ENCODE data around the gene CARD14.

The CARD14 gene

DNA sequence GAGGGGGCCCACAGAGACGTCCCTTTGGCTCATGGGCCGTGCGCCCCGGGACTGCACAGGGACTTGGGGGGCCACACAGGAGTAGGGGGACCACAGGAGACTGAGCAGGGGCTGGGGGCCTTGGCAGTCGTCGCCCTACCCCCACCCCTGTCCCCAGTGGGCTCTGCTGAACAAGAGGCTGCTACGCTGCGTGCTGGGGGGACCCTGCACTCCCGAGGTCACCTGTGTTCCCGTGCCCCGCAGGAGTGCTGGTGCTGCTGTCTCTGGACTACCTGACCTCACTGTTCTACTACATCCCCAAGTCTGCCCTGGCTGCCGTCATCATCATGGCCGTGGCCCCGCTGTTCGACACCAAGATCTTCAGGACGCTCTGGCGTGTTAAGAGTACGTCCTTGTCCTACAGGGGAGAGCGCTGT lies 76.4 kb downstream of the CARD14 start:
- no peak for DNase-seq (ENCODE audit: extremely low read depth, low read depth)
- TF ChIP-seq, protein P1, sequence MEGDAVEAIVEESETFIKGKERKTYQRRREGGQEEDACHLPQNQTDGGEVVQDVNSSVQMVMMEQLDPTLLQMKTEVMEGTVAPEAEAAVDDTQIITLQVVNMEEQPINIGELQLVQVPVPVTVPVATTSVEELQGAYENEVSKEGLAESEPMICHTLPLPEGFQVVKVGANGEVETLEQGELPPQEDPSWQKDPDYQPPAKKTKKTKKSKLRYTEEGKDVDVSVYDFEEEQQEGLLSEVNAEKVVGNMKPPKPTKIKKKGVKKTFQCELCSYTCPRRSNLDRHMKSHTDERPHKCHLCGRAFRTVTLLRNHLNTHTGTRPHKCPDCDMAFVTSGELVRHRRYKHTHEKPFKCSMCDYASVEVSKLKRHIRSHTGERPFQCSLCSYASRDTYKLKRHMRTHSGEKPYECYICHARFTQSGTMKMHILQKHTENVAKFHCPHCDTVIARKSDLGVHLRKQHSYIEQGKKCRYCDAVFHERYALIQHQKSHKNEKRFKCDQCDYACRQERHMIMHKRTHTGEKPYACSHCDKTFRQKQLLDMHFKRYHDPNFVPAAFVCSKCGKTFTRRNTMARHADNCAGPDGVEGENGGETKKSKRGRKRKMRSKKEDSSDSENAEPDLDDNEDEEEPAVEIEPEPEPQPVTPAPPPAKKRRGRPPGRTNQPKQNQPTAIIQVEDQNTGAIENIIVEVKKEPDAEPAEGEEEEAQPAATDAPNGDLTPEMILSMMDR (IDR thresholded peaks at IDR 0.05; ENCODE audit: low read depth, low read length): no peak

DNA sequence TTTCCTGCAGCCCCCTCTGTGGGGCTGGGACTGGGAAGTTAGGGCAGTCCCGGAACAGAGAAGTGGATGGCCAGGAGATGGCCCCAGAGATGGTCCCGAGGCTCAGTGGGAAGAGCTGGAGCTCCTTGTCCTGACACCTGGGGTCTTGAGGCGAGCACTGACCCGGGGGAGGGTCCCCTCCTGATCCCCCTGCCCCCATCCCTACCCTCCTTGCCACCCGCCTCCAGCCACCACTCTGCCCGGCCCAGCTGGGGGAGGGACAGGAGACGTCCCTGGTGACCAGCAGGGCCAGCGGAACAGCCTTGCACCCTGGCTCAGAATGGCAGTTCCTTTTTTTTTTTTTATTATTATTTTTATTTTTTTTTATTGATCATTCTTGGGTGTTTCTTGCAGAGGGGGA lies 76.9 kb downstream of the CARD14 start:
- DNase-seq (ENCODE audit: extremely low read depth, low read depth): no peak
- TF ChIP-seq, protein P1 (IDR thresholded peaks at IDR 0.05; ENCODE audit: low read depth, low read length): no peak

DNA sequence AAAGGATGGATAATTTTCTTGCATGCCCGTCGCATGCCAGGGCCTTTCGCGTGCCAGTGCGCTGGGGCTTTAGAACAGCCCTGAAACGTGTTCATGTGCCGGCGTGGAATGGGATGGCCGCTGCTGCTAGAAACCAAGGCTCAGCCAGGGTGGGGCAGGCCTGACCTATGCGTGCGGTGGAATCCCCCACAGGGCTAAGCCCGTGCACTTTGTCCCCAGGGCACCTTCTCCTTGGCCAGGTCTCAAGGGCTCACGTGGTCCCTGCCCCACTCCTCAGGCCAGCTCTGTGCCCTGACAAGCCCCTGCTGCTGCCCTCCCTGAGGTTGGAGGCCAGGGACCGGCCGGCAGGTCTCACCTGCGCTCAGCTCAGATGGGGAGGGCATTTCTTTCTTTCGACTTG lies 77.7 kb downstream of the CARD14 start:
- no peak for DNase-seq (ENCODE audit: extremely low read depth, low read depth)
- TF ChIP-seq, protein P1 (IDR thresholded peaks at IDR 0.05; ENCODE audit: low read depth, low read length): no peak

DNA sequence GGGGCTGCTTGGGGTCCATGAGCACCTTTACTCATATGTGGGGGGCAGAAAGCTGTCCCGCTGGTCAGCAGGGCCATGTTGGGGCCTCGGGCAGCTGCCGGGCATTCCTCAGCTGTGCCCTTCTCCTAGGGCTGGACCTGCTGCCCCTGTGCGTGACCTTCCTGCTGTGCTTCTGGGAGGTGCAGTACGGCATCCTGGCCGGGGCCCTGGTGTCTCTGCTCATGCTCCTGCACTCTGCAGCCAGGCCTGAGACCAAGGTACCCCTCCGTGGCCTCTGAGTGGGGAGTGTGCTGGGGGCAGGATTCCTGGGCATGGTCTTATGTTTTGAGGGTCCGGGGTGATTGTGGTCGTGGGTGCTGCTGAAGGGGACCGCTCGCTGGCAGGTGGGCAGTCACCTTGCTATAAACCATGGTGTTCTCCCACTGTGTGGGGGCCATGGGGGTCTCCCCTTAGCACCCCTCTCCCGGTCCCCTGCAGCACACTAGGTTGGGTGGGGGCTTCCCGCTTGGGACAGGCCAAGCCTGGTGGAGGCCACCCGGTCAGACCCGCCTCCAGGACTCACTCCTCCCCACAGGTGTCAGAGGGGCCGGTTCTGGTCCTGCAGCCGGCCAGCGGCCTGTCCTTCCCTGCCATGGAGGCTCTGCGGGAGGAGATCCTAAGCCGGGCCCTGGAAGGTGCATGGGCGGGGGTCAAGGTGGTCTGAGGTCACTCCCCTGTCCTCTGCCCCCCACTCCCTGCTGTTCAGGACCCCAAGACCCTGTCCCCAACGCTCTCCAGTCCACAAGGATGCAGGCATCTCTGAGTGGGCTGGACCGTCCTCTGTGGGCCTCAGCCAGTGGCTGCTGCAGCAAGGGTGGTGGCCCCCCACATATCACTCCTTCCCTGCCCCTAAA lies 78.4 kb downstream of the CARD14 start:
- TF ChIP-seq, protein P1 (IDR thresholded peaks at IDR 0.05; ENCODE audit: low read depth, low read length): no peak
- no peak for DNase-seq (ENCODE audit: extremely low read depth, low read depth)

DNA sequence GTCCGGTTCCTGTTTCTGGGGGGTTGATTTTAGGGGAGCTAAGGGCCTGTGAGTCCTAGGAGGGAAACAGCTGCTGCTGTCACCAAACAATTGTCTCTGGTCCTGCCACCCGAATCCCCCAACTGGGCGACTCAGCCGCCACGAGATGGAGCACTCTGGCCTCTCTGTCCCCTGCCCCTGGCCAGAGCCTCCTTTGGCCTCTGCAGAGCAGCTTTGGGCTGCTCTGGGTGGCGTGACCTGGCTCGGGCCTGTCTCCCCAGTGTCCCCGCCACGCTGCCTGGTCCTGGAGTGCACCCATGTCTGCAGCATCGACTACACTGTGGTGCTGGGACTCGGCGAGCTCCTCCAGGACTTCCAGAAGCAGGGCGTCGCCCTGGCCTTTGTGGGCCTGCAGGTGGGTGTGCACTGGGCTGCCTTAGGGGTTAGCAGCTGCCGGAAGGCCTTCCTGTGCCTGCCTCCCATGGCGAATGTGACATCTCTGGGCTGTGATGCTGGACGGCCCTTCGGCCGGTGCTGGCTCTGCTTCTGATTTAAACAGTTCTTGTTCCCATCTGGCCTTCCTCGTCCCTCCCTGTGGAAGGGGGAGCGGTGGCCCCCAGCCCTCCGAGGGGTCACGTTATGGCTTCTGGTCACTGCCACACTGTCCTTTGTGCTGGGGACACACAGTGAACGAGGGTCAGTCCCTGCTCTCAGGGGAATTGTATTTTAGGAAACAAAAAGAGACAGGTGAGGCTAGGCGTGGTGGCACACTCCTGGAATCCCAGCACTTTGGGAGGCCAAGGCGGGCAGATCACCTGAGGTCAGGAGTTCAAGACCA lies 79.3 kb downstream of the CARD14 start:
- TF ChIP-seq, protein P1 (IDR thresholded peaks at IDR 0.05; ENCODE audit: low read depth, low read length): no peak
- DNase-seq (ENCODE audit: extremely low read depth, low read depth): no peak

DNA sequence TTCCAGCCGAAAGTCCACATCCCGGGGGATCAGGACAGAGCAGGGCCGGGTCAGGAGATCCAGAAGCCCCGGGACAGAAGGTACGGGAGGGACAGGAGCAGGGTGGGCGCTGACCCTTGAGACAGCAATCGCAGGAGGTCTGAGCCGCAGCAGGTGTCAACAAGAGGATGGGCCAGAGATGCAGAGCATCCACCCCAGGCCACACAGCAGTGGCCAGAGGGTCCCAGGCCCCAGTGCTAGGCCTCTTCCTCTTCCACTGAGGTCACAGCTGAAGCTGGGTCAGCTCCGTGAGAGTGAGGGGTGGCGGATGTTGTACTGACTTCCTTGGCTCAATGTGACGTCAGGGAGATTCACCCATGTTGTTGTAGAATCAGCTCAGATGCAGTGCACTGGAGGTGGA lies 82.1 kb downstream of the CARD14 start:
- DNase-seq (ENCODE audit: extremely low read depth, low read depth): no peak
- TF ChIP-seq, protein P1 (IDR thresholded peaks at IDR 0.05; ENCODE audit: low read depth, low read length): no peak

DNA sequence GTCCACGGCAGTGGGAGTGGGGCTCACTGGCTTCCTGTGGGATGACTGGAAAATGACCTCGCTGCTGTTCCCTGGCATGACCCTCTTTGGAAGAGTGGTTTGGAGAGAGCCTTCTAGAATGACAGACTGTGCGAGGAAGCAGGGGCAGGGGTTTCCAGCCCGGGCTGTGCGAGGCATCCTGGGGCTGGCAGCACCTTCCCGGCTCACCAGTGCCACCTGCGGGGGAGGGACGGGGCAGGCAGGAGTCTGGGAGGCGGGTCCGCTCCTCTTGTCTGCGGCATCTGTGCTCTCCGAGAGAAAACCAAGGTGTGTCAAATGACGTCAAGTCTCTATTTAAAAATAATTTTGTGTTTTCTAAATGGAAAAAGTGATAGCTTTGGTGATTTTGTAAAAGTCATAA lies 83.0 kb downstream of the CARD14 start:
- no peak for DNase-seq (ENCODE audit: extremely low read depth, low read depth)
- TF ChIP-seq, protein P1 (IDR thresholded peaks at IDR 0.05; ENCODE audit: low read depth, low read length): peak; percentile 32

Measured in AG09319 (cell line).